ENCODE data around the gene SELENOO. TPM values are rescaled to one million over a fixed set of nuclear protein-coding genes. Genes with fewer than 3 reads are reported as not detected.
"Not testable (repeated sequence)": the region's sequence is repeated elsewhere in the genome, so short reads cannot be mapped to it uniquely, and the experiment has no call there.

SELENOO gene
- total RNA-seq, 1 donor from 2014 or later, result 17.6 TPM

DNA sequence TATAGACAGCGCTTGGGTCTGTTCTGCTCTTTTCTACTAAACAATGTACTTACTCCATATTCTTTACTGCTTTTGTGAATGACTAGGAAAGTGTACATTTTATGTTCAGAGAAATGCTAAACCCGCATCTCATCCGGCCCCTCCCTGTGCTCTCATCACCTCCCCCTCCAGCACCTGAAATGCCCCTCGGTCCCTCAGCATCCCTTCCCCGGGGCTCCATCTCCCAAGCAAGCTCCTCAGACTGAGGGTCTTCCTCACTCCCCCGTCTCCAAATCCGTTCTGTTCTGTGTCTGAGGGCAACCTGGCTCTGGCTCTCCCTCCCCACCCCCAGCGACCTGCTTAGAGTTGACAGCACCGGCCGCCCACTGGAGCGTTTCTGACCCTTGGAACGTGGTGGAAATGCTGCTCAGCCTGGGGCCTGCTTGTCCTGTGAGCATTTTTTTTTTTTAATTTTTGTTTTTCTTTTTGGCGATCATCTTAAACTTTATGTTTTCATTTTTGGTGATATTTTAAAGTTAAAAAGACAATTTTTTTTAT lies 1.4 kb downstream of the SELENOO start:
- intact Hi-C loops (cut with DNase I), result no loop called here
- no peak for TF ChIP-seq CTCF (IDR thresholded peaks at IDR 0.05)
- Histone ChIP-seq H3K9me3 (no peaks in the 10 kb centered on the region), H3K27me3 (no peaks in the 10 kb centered on the region), H3K4me3 (peak overlapping the region; percentile 76), H3K27ac (no peak overlapping the region), H3K36me3 (peaks cover 26% of the 10 kb centered on the region), H3K4me1 (peaks cover 23% of the 10 kb centered on the region)
- ATAC-seq, result no peak
- DNase-seq, result no peak

GRCh38 chr22:50203288-50203687 lies 2.5 kb downstream of the SELENOO start:
- Histone ChIP-seq H3K4me1 (peaks cover 23% of the 10 kb centered on the region), H3K36me3 (peaks cover 32% of the 10 kb centered on the region), H3K27me3 (no peaks in the 10 kb centered on the region), H3K9me3 (no peaks in the 10 kb centered on the region), H3K27ac (no peak overlapping the region), H3K4me3 (no peak overlapping the region)
- intact Hi-C loops (cut with DNase I), result no loop called here
- DNase-seq (no peak), ATAC-seq (no peak)
- TF ChIP-seq CTCF (IDR thresholded peaks at IDR 0.05), result no peak

- Histone ChIP-seq H3K36me3 (peaks cover 34% of the 10 kb centered on the region), H3K27me3 (no peaks in the 10 kb centered on the region), H3K9me3 (no peaks in the 10 kb centered on the region), H3K4me1 (peaks cover 22% of the 10 kb centered on the region), H3K4me3 (no peak overlapping the region), H3K27ac (no peak overlapping the region)
- intact Hi-C loops (cut with DNase I), result no loop called here
- TF ChIP-seq CTCF (IDR thresholded peaks at IDR 0.05), result no peak
- no peak for ATAC-seq
- no peak for DNase-seq
Measured at GRCh38 chr22:50204571-50204970, 3.8 kb downstream of the SELENOO start.

DNA sequence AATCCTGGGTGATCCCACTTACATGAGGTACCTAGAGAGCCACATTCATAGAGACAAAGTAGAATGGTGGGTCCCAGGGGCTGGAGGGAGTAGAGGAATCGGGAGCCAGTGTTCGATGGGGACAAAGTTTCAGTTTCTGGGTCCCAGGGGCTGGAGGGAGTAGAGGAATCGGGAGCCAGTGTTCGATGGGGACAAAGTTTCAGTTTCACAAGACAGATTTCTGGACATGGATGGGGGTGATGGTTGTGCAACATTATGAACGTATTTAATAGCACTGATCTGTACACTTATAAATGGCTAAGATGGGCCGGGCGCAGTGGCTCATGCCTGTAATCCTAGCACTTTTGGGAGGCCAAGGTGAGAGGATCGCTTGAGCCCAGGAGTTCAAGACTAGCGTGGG lies 4.2 kb downstream of the SELENOO start:
- DNase-seq; H3K4me3 ChIP-seq; H3K9me3 ChIP-seq; intact Hi-C loops (cut with DNase I); H3K27ac ChIP-seq; ATAC-seq; H3K27me3 ChIP-seq: not testable (repeated sequence)
- Histone ChIP-seq H3K4me1 (peaks cover 17% of the 10 kb centered on the region), H3K36me3 (peaks cover 34% of the 10 kb centered on the region)

DNA sequence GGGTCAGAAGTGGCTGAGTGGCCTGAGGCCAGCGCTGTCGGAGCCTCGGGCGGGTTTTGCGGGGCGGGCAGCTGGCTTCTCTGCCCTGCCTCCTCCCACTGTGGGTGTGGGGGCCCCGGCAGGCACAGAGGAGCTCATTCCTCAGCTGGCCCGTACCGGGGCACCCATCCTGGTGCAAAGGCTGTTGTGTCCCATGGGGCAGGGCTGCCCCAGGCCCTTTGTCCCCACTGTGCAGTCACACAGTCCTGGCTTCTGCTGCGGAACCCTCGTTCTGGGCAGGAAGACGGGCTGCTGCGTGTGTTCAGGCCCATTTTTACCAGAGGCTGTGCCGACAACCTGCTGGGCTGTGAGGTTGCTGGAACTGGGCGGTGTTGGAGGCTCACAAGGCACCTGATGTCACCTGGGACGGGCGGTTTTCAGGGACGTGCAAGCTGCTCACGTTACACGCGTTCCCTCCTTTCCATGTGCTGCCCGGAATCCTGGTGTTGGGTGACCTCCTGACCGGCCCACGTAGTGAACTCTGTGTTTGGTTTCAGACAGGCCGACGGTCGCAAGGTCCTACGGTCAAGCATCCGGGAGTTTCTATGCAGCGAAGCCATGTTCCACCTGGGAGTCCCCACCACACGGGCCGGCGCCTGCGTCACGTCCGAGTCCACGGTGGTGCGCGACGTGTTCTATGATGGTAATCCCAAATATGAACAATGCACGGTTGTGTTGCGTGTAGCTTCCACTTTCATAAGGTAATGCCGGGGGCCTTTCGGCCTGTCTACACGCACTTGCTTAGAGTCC lies 5.2 kb downstream of the SELENOO start:
- Histone ChIP-seq H3K27ac (no peak overlapping the region), H3K9me3 (no peaks in the 10 kb centered on the region), H3K4me1 (peaks cover 16% of the 10 kb centered on the region), H3K36me3 (peaks cover 42% of the 10 kb centered on the region), H3K4me3 (no peak overlapping the region), H3K27me3 (no peaks in the 10 kb centered on the region)
- no peak for ATAC-seq
- intact Hi-C loops (cut with DNase I), result no loop called here
- DNase-seq, result no peak
- TF ChIP-seq CTCF (IDR thresholded peaks at IDR 0.05), result no peak

DNA sequence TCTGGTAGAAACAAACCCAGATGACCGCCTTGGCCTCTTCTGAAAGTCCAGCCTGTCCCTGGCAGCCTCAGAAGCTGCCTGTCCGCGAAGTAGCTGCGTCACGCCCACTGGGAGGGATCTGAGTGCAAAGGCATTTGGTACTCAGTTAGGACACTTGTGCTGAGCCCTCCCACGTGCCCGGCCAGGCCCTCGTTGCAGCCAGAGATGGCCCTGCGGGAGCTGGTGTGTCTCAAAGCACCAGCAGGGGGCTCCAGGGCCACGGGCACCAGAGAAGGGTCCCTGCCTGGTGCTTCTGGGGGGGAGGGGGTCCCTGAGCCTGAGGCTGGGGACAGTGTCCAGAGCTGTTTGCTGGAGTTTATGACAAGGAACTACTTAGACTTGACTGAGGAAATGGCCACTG lies 5.8 kb downstream of the SELENOO start:
- DNase-seq (peak; percentile 86), ATAC-seq (peak; percentile 77)
- intact Hi-C loops (cut with DNase I), result no loop called here
- Histone ChIP-seq H3K4me3 (no peak overlapping the region), H3K27me3 (no peaks in the 10 kb centered on the region), H3K9me3 (no peaks in the 10 kb centered on the region), H3K36me3 (peaks cover 48% of the 10 kb centered on the region), H3K4me1 (peaks cover 16% of the 10 kb centered on the region), H3K27ac (no peak overlapping the region)
- TF ChIP-seq CTCF (IDR thresholded peaks at IDR 0.05), result peak; percentile 49

Measured in upper lobe of right lung (tissue), 1 donor.